ENCODE results near the gene EEF1A2. TPM values are rescaled to one million over a fixed set of nuclear protein-coding genes. Genes with fewer than 3 reads are reported as not detected.

EEF1A2 gene
- total RNA-seq, 1 donor from 2014 or later: 55.3 TPM

DNA sequence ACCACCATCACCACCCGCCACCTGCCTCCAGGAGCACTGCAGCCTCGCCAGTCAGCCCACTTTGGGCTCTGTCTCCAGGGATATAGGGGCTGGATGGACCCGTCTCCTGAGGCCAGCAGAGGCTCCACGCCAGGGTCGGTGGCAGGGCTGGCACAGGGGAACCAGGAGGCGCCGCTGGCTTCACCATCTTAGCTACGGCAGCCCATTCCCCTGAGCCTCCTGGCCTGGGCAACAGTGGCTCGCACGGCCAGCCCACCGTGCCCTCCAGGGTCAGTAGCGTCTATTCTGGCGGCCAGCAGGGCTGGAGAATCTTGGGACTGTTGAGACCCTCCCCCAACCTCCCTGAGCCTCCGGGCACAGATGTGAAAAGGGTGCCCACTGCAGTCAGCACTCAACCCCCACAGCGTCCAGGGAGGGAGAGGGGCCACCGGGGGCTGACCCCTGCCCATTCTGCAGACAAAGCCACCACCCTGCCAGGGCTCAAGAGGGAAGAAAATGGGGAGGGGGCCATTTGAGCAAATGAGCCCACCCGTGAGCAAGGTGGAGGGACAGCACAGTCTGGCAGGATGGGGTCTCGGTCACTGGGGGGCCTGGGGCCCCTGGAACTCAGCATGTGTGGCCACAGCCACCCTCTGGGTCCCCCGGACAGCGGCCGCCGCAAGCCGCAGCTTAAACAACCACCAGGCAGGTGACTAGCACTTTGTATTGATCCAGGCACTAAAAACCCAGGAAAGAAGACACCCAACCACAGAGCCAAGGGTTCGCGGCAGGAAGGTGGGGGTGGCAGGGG, 55.1 kb downstream of the EEF1A2 start:
- Mint-ChIP-seq H3K9me3 (ENCODE audit: unreplicated experiment) (peaks cover 12% of the 10 kb centered on the region), H3K27ac (ENCODE audit: unreplicated experiment) (peak overlapping the region; percentile 4), H3K4me1 (ENCODE audit: low read depth, unreplicated experiment) (peaks cover 19% of the 10 kb centered on the region), H3K4me3 (ENCODE audit: unreplicated experiment) (no peak overlapping the region), H3K36me3 (ENCODE audit: unreplicated experiment) (no peaks in the 10 kb centered on the region), H3K27me3 (ENCODE audit: unreplicated experiment) (peaks cover 20% of the 10 kb centered on the region)
- TF ChIP-seq, protein P1, sequence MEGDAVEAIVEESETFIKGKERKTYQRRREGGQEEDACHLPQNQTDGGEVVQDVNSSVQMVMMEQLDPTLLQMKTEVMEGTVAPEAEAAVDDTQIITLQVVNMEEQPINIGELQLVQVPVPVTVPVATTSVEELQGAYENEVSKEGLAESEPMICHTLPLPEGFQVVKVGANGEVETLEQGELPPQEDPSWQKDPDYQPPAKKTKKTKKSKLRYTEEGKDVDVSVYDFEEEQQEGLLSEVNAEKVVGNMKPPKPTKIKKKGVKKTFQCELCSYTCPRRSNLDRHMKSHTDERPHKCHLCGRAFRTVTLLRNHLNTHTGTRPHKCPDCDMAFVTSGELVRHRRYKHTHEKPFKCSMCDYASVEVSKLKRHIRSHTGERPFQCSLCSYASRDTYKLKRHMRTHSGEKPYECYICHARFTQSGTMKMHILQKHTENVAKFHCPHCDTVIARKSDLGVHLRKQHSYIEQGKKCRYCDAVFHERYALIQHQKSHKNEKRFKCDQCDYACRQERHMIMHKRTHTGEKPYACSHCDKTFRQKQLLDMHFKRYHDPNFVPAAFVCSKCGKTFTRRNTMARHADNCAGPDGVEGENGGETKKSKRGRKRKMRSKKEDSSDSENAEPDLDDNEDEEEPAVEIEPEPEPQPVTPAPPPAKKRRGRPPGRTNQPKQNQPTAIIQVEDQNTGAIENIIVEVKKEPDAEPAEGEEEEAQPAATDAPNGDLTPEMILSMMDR (IDR thresholded peaks at IDR 0.05; ENCODE audit: partially characterized antibody, unreplicated experiment): no peak
- no peak for DNase-seq

DNA sequence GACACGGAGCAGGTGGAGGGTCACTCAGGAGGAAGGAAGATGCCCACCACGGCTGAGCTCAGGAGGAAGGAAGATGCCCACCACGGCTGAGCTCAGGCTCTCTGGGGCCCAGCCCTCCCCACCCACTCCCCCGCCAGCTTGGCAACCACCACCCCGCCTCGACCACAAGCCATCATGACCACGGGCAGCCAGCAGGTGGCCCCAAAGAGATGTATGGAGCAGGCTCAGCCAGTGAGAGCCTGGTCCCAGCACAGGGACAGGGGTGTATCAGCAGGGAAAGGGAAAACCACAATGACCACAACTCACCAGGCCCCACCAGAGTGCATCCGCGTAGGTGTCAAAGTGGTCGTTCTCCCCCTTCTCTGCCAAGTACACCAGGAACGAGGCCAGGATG, 56.8 kb downstream of the EEF1A2 start:
- Mint-ChIP-seq H3K36me3 (ENCODE audit: unreplicated experiment) (no peaks in the 10 kb centered on the region), H3K4me1 (ENCODE audit: low read depth, unreplicated experiment) (peaks cover 11% of the 10 kb centered on the region), H3K4me3 (ENCODE audit: unreplicated experiment) (no peak overlapping the region), H3K27ac (ENCODE audit: unreplicated experiment) (no peak overlapping the region), H3K27me3 (ENCODE audit: unreplicated experiment) (peaks cover 12% of the 10 kb centered on the region), H3K9me3 (ENCODE audit: unreplicated experiment) (peaks cover 5% of the 10 kb centered on the region)
- TF ChIP-seq, protein P1 (IDR thresholded peaks at IDR 0.05; ENCODE audit: partially characterized antibody, unreplicated experiment): peak; percentile 27
- peak; percentile 76 for DNase-seq

DNA sequence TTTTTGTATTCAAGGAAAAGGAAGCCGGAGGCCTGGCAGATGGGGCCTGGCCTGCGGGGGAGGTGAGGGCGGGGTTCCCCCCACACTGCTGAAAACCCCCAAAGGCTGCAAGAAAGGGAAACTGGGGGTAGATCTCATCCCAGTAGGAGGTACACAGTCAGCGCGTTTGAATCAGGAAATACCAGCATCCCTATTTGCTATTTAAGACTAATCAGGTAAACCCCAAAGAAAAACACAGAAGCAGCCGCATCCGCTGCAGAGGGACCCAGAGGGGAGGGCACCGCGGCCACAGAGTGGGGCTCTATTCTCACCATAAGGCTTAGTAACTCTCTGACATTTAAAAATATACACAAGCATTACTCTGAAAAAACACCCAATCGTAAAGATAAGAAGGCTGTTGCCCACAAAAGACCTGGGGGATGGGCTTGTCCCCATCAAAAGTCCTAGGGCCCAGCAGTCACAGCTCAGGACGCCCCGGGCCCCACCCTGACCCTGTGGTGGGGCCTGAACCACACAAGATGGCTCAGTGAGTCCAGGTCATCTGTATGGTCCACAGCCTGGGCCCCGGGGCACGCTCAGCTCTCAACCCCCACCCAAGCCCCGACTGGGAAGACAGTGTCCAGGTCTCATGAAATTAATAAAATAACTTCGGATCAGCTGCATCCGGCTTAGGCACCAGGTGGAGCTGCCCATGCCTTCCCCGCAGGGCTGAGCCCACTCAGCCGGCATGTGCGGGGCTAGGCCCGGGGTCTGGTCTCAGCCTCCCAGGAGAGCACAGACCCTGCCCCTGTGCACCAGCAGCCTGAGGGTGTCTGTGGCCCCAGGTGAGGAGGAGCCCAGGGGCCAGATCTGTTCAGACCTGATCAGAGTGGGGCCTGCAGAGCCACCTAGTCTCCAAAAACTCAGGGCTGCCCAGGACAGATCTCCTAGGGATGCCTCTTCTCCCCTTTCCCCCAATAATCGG, 57.5 kb downstream of the EEF1A2 start:
- H3K4me1 Mint-ChIP-seq (ENCODE audit: low read depth, unreplicated experiment): peaks cover 8% of the 10 kb centered on the region
- H3K27ac Mint-ChIP-seq (ENCODE audit: unreplicated experiment): peak overlapping the region; percentile 77
- no peak for DNase-seq
- H3K27me3 Mint-ChIP-seq (ENCODE audit: unreplicated experiment): peaks cover 10% of the 10 kb centered on the region
- TF ChIP-seq, protein P1 (IDR thresholded peaks at IDR 0.05; ENCODE audit: partially characterized antibody, unreplicated experiment): no peak
- no peaks in the 10 kb centered on the region for H3K36me3 Mint-ChIP-seq (ENCODE audit: unreplicated experiment)
- H3K4me3 Mint-ChIP-seq (ENCODE audit: unreplicated experiment): peak overlapping the region; percentile 71
- peaks cover 6% of the 10 kb centered on the region for H3K9me3 Mint-ChIP-seq (ENCODE audit: unreplicated experiment)

DNA sequence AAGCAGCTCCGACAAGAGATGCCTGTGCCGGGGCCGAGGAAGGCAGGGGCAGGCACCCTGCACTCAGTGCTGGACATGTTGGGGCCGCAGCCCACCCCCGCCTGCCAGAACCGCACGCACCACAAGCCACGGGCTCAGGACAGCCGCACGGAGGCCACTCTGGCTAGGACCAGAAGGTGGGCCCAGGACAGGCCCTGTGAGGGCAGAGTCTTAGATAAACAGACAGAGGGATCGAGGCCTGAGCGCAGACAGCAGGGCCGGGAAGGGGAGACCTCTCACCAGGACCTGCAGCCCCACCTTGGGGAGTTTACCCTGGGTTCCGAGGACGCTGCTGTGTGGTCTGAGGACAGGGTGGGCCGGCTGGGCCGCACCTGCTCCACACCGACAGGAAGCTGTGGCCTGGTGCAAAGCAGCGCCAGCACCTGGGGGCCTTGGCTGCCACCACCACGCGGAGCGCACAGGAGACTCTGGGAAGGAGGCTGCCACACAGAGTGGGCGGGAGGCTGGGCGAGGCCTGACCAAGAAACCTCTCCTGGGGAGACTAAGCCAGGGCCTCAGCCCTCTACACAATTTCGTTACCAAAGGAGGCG, 58.4 kb downstream of the EEF1A2 start:
- H3K4me1 Mint-ChIP-seq (ENCODE audit: low read depth, unreplicated experiment): peaks cover 12% of the 10 kb centered on the region
- no peak overlapping the region for H3K27ac Mint-ChIP-seq (ENCODE audit: unreplicated experiment)
- TF ChIP-seq, protein P1 (IDR thresholded peaks at IDR 0.05; ENCODE audit: partially characterized antibody, unreplicated experiment): no peak
- no peaks in the 10 kb centered on the region for H3K36me3 Mint-ChIP-seq (ENCODE audit: unreplicated experiment)
- peaks cover 6% of the 10 kb centered on the region for H3K9me3 Mint-ChIP-seq (ENCODE audit: unreplicated experiment)
- H3K4me3 Mint-ChIP-seq (ENCODE audit: unreplicated experiment): no peak overlapping the region
- DNase-seq: no peak
- H3K27me3 Mint-ChIP-seq (ENCODE audit: unreplicated experiment): peaks cover 13% of the 10 kb centered on the region

Measured in glutamatergic neuron (in vitro differentiated cells).